ENCODE results near the gene NBEAL2.

The NBEAL2 gene

GRCh38 chr3:46944191-46944590 is 35.3 kb upstream of the NBEAL2 start:
- TF ChIP-seq CTCF (IDR thresholded peaks at IDR 0.05; ENCODE audit: control extremely low read depth, extremely low read depth, low read depth, missing control alignments): no peak
- POLR2A ChIA-PET: interaction anchor here (1.4 kb wide), 1 partner anchor 12 kb away, joined by 7 read pairs; no protein-coding TSS in a partner anchor
- CTCF ChIA-PET: interaction anchor here (1.4 to 1.7 kb wide), 3 partner anchors 9 to 13 kb away, joined by 4 read pairs; no protein-coding TSS in a partner anchor
- DNase-seq (ENCODE audit: extremely low spot score): no peak

- ChIA-PET CTCF (interaction anchor here (0.9 to 1.6 kb wide), 5 partner anchors 8 to 37 kb away, joined by 3 to 7 read pairs (median 4); no protein-coding TSS in a partner anchor), POLR2A (no interaction called here)
- DNase-seq (ENCODE audit: extremely low spot score): no peak
- no peak for TF ChIP-seq CTCF (IDR thresholded peaks at IDR 0.05; ENCODE audit: control extremely low read depth, extremely low read depth, low read depth, missing control alignments)
These were observed 33.0 kb upstream of the NBEAL2 start for GRCh38 chr3:46946416-46946815.

GRCh38 chr3:46946856-46947545 is 32.5 kb upstream of the NBEAL2 start:
- ChIA-PET CTCF (interaction anchor here (0.9 to 1.6 kb wide), 10 partner anchors 8 to 37 kb away, joined by 3 to 7 read pairs (median 4); no protein-coding TSS in a partner anchor), POLR2A (interaction anchor here (0.7 kb wide), 1 partner anchor 345 kb away, joined by 5 read pairs; no protein-coding TSS in a partner anchor)
- TF ChIP-seq CTCF (IDR thresholded peaks at IDR 0.05; ENCODE audit: control extremely low read depth, extremely low read depth, low read depth, missing control alignments): no peak
- no peak for DNase-seq (ENCODE audit: extremely low spot score)

GRCh38 chr3:46947546-46947901 is 31.9 kb upstream of the NBEAL2 start:
- DNase-seq (ENCODE audit: extremely low spot score): no peak
- TF ChIP-seq CTCF (IDR thresholded peaks at IDR 0.05; ENCODE audit: control extremely low read depth, extremely low read depth, low read depth, missing control alignments): no peak
- POLR2A ChIA-PET: interaction anchor here (0.7 kb wide), 1 partner anchor 345 kb away, joined by 5 read pairs; no protein-coding TSS in a partner anchor
- CTCF ChIA-PET: interaction anchor here (1.0 to 1.6 kb wide), 9 partner anchors 9 to 38 kb away, joined by 3 to 7 read pairs (median 4); no protein-coding TSS in a partner anchor

- CTCF ChIA-PET: interaction anchor here (1.0 to 1.6 kb wide), 9 partner anchors 9 to 39 kb away, joined by 3 to 7 read pairs (median 4); no protein-coding TSS in a partner anchor
- no peak for TF ChIP-seq CTCF (IDR thresholded peaks at IDR 0.05; ENCODE audit: control extremely low read depth, extremely low read depth, low read depth, missing control alignments)
- no peak for DNase-seq (ENCODE audit: extremely low spot score)
- POLR2A ChIA-PET: no interaction called here
These were observed 31.3 kb upstream of the NBEAL2 start for GRCh38 chr3:46947981-46948791.

All from GM10248 (cell line).